Natural killer cell treated with Interleukin-12 subunit alpha and Interleukin-12 subunit beta and Interleukin-15 and Interleukin-18, amount 100 ng/mL, for 72 hours (primary cell): ENCODE measurements around the gene IL10RB. TPM values are rescaled to one million over a fixed set of nuclear protein-coding genes. Genes with fewer than 3 reads are reported as not detected.
"Not testable (repeated sequence)": the region's sequence is repeated elsewhere in the genome, so short reads cannot be mapped to it uniquely, and the experiment has no call there.

Experiments
- ATAC-seq, 2 donors: fragments of 150-1000 bp; cut with Tn5 transposase in 1 of 2; sonication (Bioruptor Pico), chemical (Tn5 transposase) in 1 of 2; 2 replicates each; pipeline ENCODE4 v1.10.0; 2021
- DNase-seq: peaks from one replicate; pipeline ENCODE4 v3.0.0; 2022; ENCODE audit warnings: low spot score
- H3K27ac Mint-ChIP-seq, 2 donors: 1 replicate in 1 of 2; 2 replicates in 1 of 2; pipeline ENCODE4 v1.8.0; 2022; ENCODE audit warnings: mixed read lengths in 2 of 2, mild to moderate bottlenecking in 1 of 2, moderate library complexity in 1 of 2
- H3K27me3 Mint-ChIP-seq, 2 donors: 1 replicate in 1 of 2; 2 replicates in 1 of 2; pipeline ENCODE4 v1.8.0; 2022; ENCODE audit warnings: mixed read lengths in 2 of 2
- H3K36me3 Mint-ChIP-seq: one replicate; pipeline ENCODE4 v1.8.0; 2022; ENCODE audit warnings: mixed read lengths
- H3K4me1 Mint-ChIP-seq, 2 donors: 1 replicate in 1 of 2; 2 replicates in 1 of 2; pipeline ENCODE4 v1.8.0; 2022; ENCODE audit warnings: low read depth in 2 of 2, mixed read lengths in 2 of 2, mild to moderate bottlenecking in 1 of 2
- H3K4me3 Mint-ChIP-seq: one replicate; pipeline ENCODE4 v1.8.0; 2022; ENCODE audit warnings: mixed read lengths
- H3K9me3 Mint-ChIP-seq: 2 replicates; pipeline ENCODE4 v1.8.0; 2022; ENCODE audit warnings: mixed read lengths
- total RNA-seq, 2 donors: library from RNA; stranded (reverse); gene quantifications; one replicate each; pipeline ENCODE4 v1.2.3, GENCODE V29; 2022

IL10RB gene
- total RNA-seq, 2 donors from 2014 or later = 19.9 to 22.2 TPM

GRCh38 chr21:33246963-33247362, 19.2 kb upstream of the IL10RB start:
- no peak for ATAC-seq
- Mint-ChIP-seq H3K4me3 (no peak overlapping the region), H3K27ac (peak overlapping the region; percentile 19 to 72), H3K36me3 (peaks cover 41% of the 10 kb centered on the region), H3K9me3 (no peaks in the 10 kb centered on the region), H3K4me1 (peaks cover 64 to 76% of the 10 kb centered on the region in 2 donors), H3K27me3 (no peaks in the 10 kb centered on the region)
- no peak for DNase-seq

- H3K36me3 Mint-ChIP-seq = peaks cover 42% of the 10 kb centered on the region
- peaks cover 60 to 72% of the 10 kb centered on the region in 2 donors for H3K4me1 Mint-ChIP-seq
- H3K27me3 Mint-ChIP-seq = no peaks in the 10 kb centered on the region
- H3K4me3 Mint-ChIP-seq = no peak overlapping the region
- no peak for ATAC-seq
- no peak for DNase-seq
- peak overlapping the region; percentile 30 to 72 for H3K27ac Mint-ChIP-seq
- H3K9me3 Mint-ChIP-seq = no peaks in the 10 kb centered on the region
These were observed 18.6 kb upstream of the IL10RB start for GRCh38 chr21:33247599-33247998.

- Mint-ChIP-seq H3K4me1 (peaks cover 55 to 58% of the 10 kb centered on the region in 2 donors), H3K36me3 (peaks cover 49% of the 10 kb centered on the region), H3K27ac (peak overlapping the region; percentile 68 to 72), H3K27me3 (no peaks in the 10 kb centered on the region), H3K4me3 (no peak overlapping the region), H3K9me3 (no peaks in the 10 kb centered on the region)
- DNase-seq (no peak), ATAC-seq (peak; percentile 65 to 67)
These were observed 16.7 kb upstream of the IL10RB start for GRCh38 chr21:33249331-33250002.

- no peak for ATAC-seq
- H3K27ac Mint-ChIP-seq = peak overlapping the region in 1 of 2 donors; percentile 72
- H3K36me3 Mint-ChIP-seq = peaks cover 43% of the 10 kb centered on the region
- no peak overlapping the region for H3K4me3 Mint-ChIP-seq
- peaks cover 46 to 47% of the 10 kb centered on the region in 2 donors for H3K4me1 Mint-ChIP-seq
- no peaks in the 10 kb centered on the region for H3K9me3 Mint-ChIP-seq
- DNase-seq = no peak
- H3K27me3 Mint-ChIP-seq = no peaks in the 10 kb centered on the region
These were observed 15.0 kb upstream of the IL10RB start for GRCh38 chr21:33251119-33251518.

GRCh38 chr21:33253382-33253781, 12.8 kb upstream of the IL10RB start:
- peaks cover 34% of the 10 kb centered on the region for H3K36me3 Mint-ChIP-seq
- H3K27ac Mint-ChIP-seq = peak overlapping the region in 1 of 2 donors; percentile 5
- H3K4me1 Mint-ChIP-seq = peaks cover 37 to 40% of the 10 kb centered on the region in 2 donors
- H3K27me3 Mint-ChIP-seq, H3K4me3 Mint-ChIP-seq, H3K9me3 Mint-ChIP-seq, ATAC-seq, DNase-seq: not testable (repeated sequence)

- no peaks in the 10 kb centered on the region for H3K27me3 Mint-ChIP-seq
- peaks cover 31 to 35% of the 10 kb centered on the region in 2 donors for H3K4me1 Mint-ChIP-seq
These were observed 11.4 kb upstream of the IL10RB start for GRCh38 chr21:33254766-33255165.

GRCh38 chr21:33255404-33255803, 10.8 kb upstream of the IL10RB start:
- Mint-ChIP-seq H3K4me1 (peaks cover 33 to 35% of the 10 kb centered on the region in 2 donors), H3K9me3 (no peaks in the 10 kb centered on the region), H3K4me3 (no peak overlapping the region)

More at GRCh38 chr21:33254766-33255165, 11.4 kb upstream of the IL10RB start:
- DNase-seq = no peak
- peaks cover 26% of the 10 kb centered on the region for H3K36me3 Mint-ChIP-seq
- H3K4me3 Mint-ChIP-seq = no peak overlapping the region
- H3K27ac Mint-ChIP-seq = peak overlapping the region in 1 of 2 donors; percentile 28
- ATAC-seq = no peak
- no peaks in the 10 kb centered on the region for H3K9me3 Mint-ChIP-seq

GRCh38 chr21:33256019-33256418, 10.1 kb upstream of the IL10RB start:
- Mint-ChIP-seq H3K4me3 (no peak overlapping the region), H3K27me3 (no peaks in the 10 kb centered on the region), H3K27ac (peak overlapping the region in 1 of 2 donors; percentile 0), H3K9me3 (no peaks in the 10 kb centered on the region), H3K36me3 (peaks cover 19% of the 10 kb centered on the region), H3K4me1 (peaks cover 28 to 31% of the 10 kb centered on the region in 2 donors)
- ATAC-seq = no peak
- DNase-seq = no peak

More at GRCh38 chr21:33255404-33255803, 10.8 kb upstream of the IL10RB start:
- H3K27ac Mint-ChIP-seq = no peak overlapping the region
- ATAC-seq (peak in 1 of 2 donors; percentile 52), DNase-seq (no peak)
- H3K36me3 Mint-ChIP-seq = peaks cover 24% of the 10 kb centered on the region
- no peaks in the 10 kb centered on the region for H3K27me3 Mint-ChIP-seq

GRCh38 chr21:33257094-33257803, 8.9 kb upstream of the IL10RB start:
- no peak for DNase-seq
- peaks cover 15% of the 10 kb centered on the region for H3K36me3 Mint-ChIP-seq
- no peaks in the 10 kb centered on the region for H3K27me3 Mint-ChIP-seq
- peak overlapping the region in 1 of 2 donors; percentile 0 for H3K27ac Mint-ChIP-seq
- no peaks in the 10 kb centered on the region for H3K9me3 Mint-ChIP-seq
- ATAC-seq = no peak
- H3K4me1 Mint-ChIP-seq = peaks cover 28 to 31% of the 10 kb centered on the region in 2 donors
- H3K4me3 Mint-ChIP-seq = no peak overlapping the region

- H3K9me3 Mint-ChIP-seq = no peaks in the 10 kb centered on the region
- peaks cover 26 to 28% of the 10 kb centered on the region in 2 donors for H3K4me1 Mint-ChIP-seq
- no peak for ATAC-seq
- H3K27ac Mint-ChIP-seq = no peak overlapping the region
- H3K36me3 Mint-ChIP-seq = peaks cover 7% of the 10 kb centered on the region
- H3K27me3 Mint-ChIP-seq = no peaks in the 10 kb centered on the region
- no peak for DNase-seq
- no peak overlapping the region for H3K4me3 Mint-ChIP-seq
These were observed 7.7 kb upstream of the IL10RB start for GRCh38 chr21:33258475-33258874.

GRCh38 chr21:33259428-33259827, 6.7 kb upstream of the IL10RB start:
- H3K36me3 Mint-ChIP-seq = peaks cover 7% of the 10 kb centered on the region
- H3K4me1 Mint-ChIP-seq = peaks cover 28 to 31% of the 10 kb centered on the region in 2 donors
- no peaks in the 10 kb centered on the region for H3K9me3 Mint-ChIP-seq
- no peak overlapping the region for H3K27ac Mint-ChIP-seq
- no peak overlapping the region for H3K4me3 Mint-ChIP-seq
- no peak for DNase-seq
- H3K27me3 Mint-ChIP-seq = no peaks in the 10 kb centered on the region
- ATAC-seq = peak; percentile 32 to 51

- Mint-ChIP-seq H3K27ac (no peak overlapping the region), H3K36me3 (peaks cover 7% of the 10 kb centered on the region), H3K9me3 (no peaks in the 10 kb centered on the region), H3K4me3 (no peak overlapping the region), H3K4me1 (peaks cover 28 to 31% of the 10 kb centered on the region in 2 donors), H3K27me3 (no peaks in the 10 kb centered on the region)
- ATAC-seq (no peak), DNase-seq (no peak)
These were observed 6.2 kb upstream of the IL10RB start for GRCh38 chr21:33259995-33260394.

GRCh38 chr21:33261635-33262034, 4.5 kb upstream of the IL10RB start:
- peaks cover 4% of the 10 kb centered on the region for H3K36me3 Mint-ChIP-seq
- DNase-seq (no peak), ATAC-seq (no peak)
- H3K27ac Mint-ChIP-seq = no peak overlapping the region
- H3K9me3 Mint-ChIP-seq = no peaks in the 10 kb centered on the region
- no peaks in the 10 kb centered on the region for H3K27me3 Mint-ChIP-seq
- peaks cover 31 to 33% of the 10 kb centered on the region in 2 donors for H3K4me1 Mint-ChIP-seq
- H3K4me3 Mint-ChIP-seq = no peak overlapping the region

GRCh38 chr21:33262921-33263320, 3.2 kb upstream of the IL10RB start:
- DNase-seq = no peak
- Mint-ChIP-seq H3K36me3 (no peaks in the 10 kb centered on the region), H3K27ac (no peak overlapping the region), H3K9me3 (no peaks in the 10 kb centered on the region), H3K4me1 (peaks cover 35 to 40% of the 10 kb centered on the region in 2 donors), H3K4me3 (no peak overlapping the region), H3K27me3 (no peaks in the 10 kb centered on the region)
- no peak for ATAC-seq
